ENCODE results near the gene RPUSD4.

Gene RPUSD4

GRCh38 chr11:126181939-126182730, 29.3 kb downstream of the RPUSD4 start:
- FAIRE-seq = no peak

- FAIRE-seq = no peak
These were observed 34.5 kb downstream of the RPUSD4 start for GRCh38 chr11:126176853-126177470.

GRCh38 chr11:126175393-126175792, 36.1 kb downstream of the RPUSD4 start:
- FAIRE-seq = no peak

GRCh38 chr11:126174816-126175215, 36.6 kb downstream of the RPUSD4 start:
- no peak for FAIRE-seq

- no peak for FAIRE-seq
These were observed 38.2 kb downstream of the RPUSD4 start for GRCh38 chr11:126173257-126173656.

GRCh38 chr11:126172596-126173038, 38.8 kb downstream of the RPUSD4 start:
- no peak for FAIRE-seq

- no peak for FAIRE-seq
These were observed 42.2 kb downstream of the RPUSD4 start for GRCh38 chr11:126169291-126169690.

GRCh38 chr11:126167488-126167887, 44.0 kb downstream of the RPUSD4 start:
- FAIRE-seq = no peak

GRCh38 chr11:126166413-126166812, 45.0 kb downstream of the RPUSD4 start:
- FAIRE-seq = no peak

GRCh38 chr11:126165757-126166156, 45.7 kb downstream of the RPUSD4 start:
- FAIRE-seq = no peak

GRCh38 chr11:126165311-126165720, 46.1 kb downstream of the RPUSD4 start:
- no peak for FAIRE-seq

GRCh38 chr11:126164781-126165180, 46.7 kb downstream of the RPUSD4 start:
- no peak for FAIRE-seq

GRCh38 chr11:126163779-126164178, 47.7 kb downstream of the RPUSD4 start:
- FAIRE-seq = no peak

- no peak for FAIRE-seq
These were observed 48.3 kb downstream of the RPUSD4 start for GRCh38 chr11:126163074-126163700.

GRCh38 chr11:126162306-126163030, 49.0 kb downstream of the RPUSD4 start:
- FAIRE-seq = no peak

- FAIRE-seq = no peak
These were observed 50.4 kb downstream of the RPUSD4 start for GRCh38 chr11:126161023-126161391.

GRCh38 chr11:126160345-126161022, 51.0 kb downstream of the RPUSD4 start:
- FAIRE-seq = no peak

GRCh38 chr11:126159719-126160344, 51.6 kb downstream of the RPUSD4 start:
- FAIRE-seq = no peak

- FAIRE-seq = no peak
These were observed 53.2 kb downstream of the RPUSD4 start for GRCh38 chr11:126158054-126158791.

- FAIRE-seq = no peak
These were observed 54.0 kb downstream of the RPUSD4 start for GRCh38 chr11:126157326-126158030.

- no peak for FAIRE-seq
These were observed 54.6 kb downstream of the RPUSD4 start for GRCh38 chr11:126156814-126157213.
